Neural cell (in vitro differentiated cells): ENCODE results near the gene SLC4A2. TPM values are rescaled to one million over a fixed set of nuclear protein-coding genes. Genes with fewer than 3 reads are reported as not detected.
A peak's percentile ranks its signal among the peaks of the same experiment; 100 is the strongest.

Experiments
- H2AFZ ChIP-seq: fragments of 200-600, 300-800 bp; sonication (generic), shearing (Covaris generic); 2 replicates; pipeline ENCODE4 v1.6.0; 2014; ENCODE audit warnings: low read depth, mild to moderate bottlenecking, antibody characterized with exemption, low read length, moderate library complexity
- H3F3A ChIP-seq: fragments of 200-600 bp; shearing (Covaris generic); 2 replicates; pipeline ENCODE4 v1.6.1; 2016; ENCODE audit warnings: mild to moderate bottlenecking, moderate library complexity, mixed read lengths, antibody characterized with exemption, low read length; ENCODE audit not compliant: insufficient read depth, poor library complexity, severe bottlenecking
- H3K27ac ChIP-seq: fragments of 200-600, 300-800 bp; sonication (generic), shearing (Covaris generic); 2 replicates; pipeline ENCODE4 v1.5.1; 2014; ENCODE audit warnings: mild to moderate bottlenecking, low read length, moderate library complexity
- H3K27me3 ChIP-seq: fragments of 300-800, 200-600 bp; sonication (generic), shearing (Covaris generic); 2 replicates; pipeline ENCODE4 v1.6.0; 2014; ENCODE audit warnings: mild to moderate bottlenecking, low read depth, low read length, moderate library complexity; ENCODE audit not compliant: insufficient read depth
- H3K36me3 ChIP-seq: fragments of 300-800, 200-600 bp; sonication (generic), shearing (Covaris generic); 2 replicates; pipeline ENCODE4 v1.5.1; 2014; ENCODE audit warnings: mild to moderate bottlenecking, antibody characterized with exemption, low read length, moderate library complexity; ENCODE audit not compliant: insufficient read depth
- H3K4me2 ChIP-seq: fragments of 300-800, 200-600 bp; sonication (generic), shearing (Covaris generic); 2 replicates; pipeline ENCODE4 v1.6.0; 2014; ENCODE audit warnings: mild to moderate bottlenecking, low read length
- H3K4me3 ChIP-seq: fragments of 300-800, 200-600 bp; sonication (generic), shearing (Covaris generic); 2 replicates; pipeline ENCODE4 v1.5.1; 2014; ENCODE audit warnings: mild to moderate bottlenecking, low read length, moderate library complexity
- H3K79me2 ChIP-seq: fragments of 200-600 bp; shearing (Covaris generic); replicated peaks from 2 replicates; pipeline ENCODE4 v1.6.0; 2014; ENCODE audit warnings: mild to moderate bottlenecking, low read length, moderate library complexity; ENCODE audit not compliant: insufficient read depth
- H3K9ac ChIP-seq: fragments of 300-800, 200-600 bp; sonication (generic), shearing (Covaris generic); 2 replicates; pipeline ENCODE4 v1.6.1; 2016; ENCODE audit warnings: mild to moderate bottlenecking, low read length, mixed read lengths
- H3K9me2 ChIP-seq: fragments of 200-600 bp; shearing (Covaris generic); 2 replicates; pipeline ENCODE4 v1.6.1; 2016; ENCODE audit warnings: mild to moderate bottlenecking, low read length, mixed read lengths; ENCODE audit not compliant: insufficient read depth
- H3K9me3 ChIP-seq: fragments of 200-600, 300-800 bp; sonication (generic), shearing (Covaris generic); 2 replicates; pipeline ENCODE4 v1.6.1; 2016; ENCODE audit warnings: mild to moderate bottlenecking, mixed run types, low read length, moderate library complexity, mixed read lengths
- H4K20me1 ChIP-seq: fragments of 200-600 bp; shearing (Covaris generic); 2 replicates; pipeline ENCODE4 v1.6.1; 2016; ENCODE audit warnings: mild to moderate bottlenecking, mixed run types; ENCODE audit not compliant: insufficient read depth
- EP300 ChIP-seq: fragments of 450-650 bp; conservative IDR thresholded peaks from 2 replicates; pipeline ENCODE4 v1.6.1; 2014; ENCODE audit warnings: antibody characterized with exemption, mild to moderate bottlenecking, moderate library complexity; ENCODE audit not compliant: poor library complexity, severe bottlenecking
- EZH2 ChIP-seq: fragments of 200-600, 300-800 bp; shearing (Covaris generic), sonication (generic); IDR thresholded peaks from 2 replicates; pipeline ENCODE4 v1.6.1; 2014; ENCODE audit warnings: antibody characterized with exemption, low read length, borderline replicate concordance, mild to moderate bottlenecking; ENCODE audit not compliant: insufficient read depth, poor library complexity, severe bottlenecking
- MXI1 ChIP-seq: fragments of 450-650 bp; conservative IDR thresholded peaks from 2 replicates; pipeline ENCODE4 v1.6.1; 2014; ENCODE audit warnings: antibody characterized with exemption, mild to moderate bottlenecking; ENCODE audit not compliant: poor library complexity, severe bottlenecking
- POLR2AphosphoS5 ChIP-seq: IDR thresholded peaks from 2 replicates; pipeline ENCODE4 v1.6.1; 2012
- RAD21 ChIP-seq: fragments of 450-650 bp; conservative IDR thresholded peaks from 2 replicates; pipeline ENCODE4 v1.6.1; 2014; ENCODE audit warnings: antibody characterized with exemption, mild to moderate bottlenecking, moderate library complexity
- SMC3 ChIP-seq: fragments of 450-650 bp; conservative IDR thresholded peaks from 2 replicates; pipeline ENCODE4 v1.6.1; 2014; ENCODE audit warnings: antibody characterized with exemption, mild to moderate bottlenecking, moderate library complexity; ENCODE audit not compliant: poor library complexity
- TAF1 ChIP-seq: IDR thresholded peaks from 2 replicates; pipeline ENCODE4 v1.6.1; 2012; ENCODE audit warnings: low read depth
- polyA plus RNA-seq: library from polyadenylated mRNA; depleted of rRNA; stranded (reverse); fragments of >200 nt; gene quantifications from 2 replicates; pipeline ENCODE4 v1.2.3, GENCODE V29; 2014
- TF ChIP-seq, protein P1 (sequence below): IDR thresholded peaks from 2 replicates; pipeline ENCODE4 v1.6.1; 2012; ENCODE audit warnings: borderline replicate concordance
- TF ChIP-seq, protein P2 (sequence below): fragments of 450-650 bp; IDR thresholded peaks from 2 replicates; pipeline ENCODE4 v1.5.1; 2014; ENCODE audit warnings: antibody characterized with exemption, mild to moderate bottlenecking, moderate library complexity; ENCODE audit not compliant: poor library complexity, severe bottlenecking

Gene SLC4A2
- polyA plus RNA-seq, 1 donor from 2014 or later: 2.4 TPM

DNA sequence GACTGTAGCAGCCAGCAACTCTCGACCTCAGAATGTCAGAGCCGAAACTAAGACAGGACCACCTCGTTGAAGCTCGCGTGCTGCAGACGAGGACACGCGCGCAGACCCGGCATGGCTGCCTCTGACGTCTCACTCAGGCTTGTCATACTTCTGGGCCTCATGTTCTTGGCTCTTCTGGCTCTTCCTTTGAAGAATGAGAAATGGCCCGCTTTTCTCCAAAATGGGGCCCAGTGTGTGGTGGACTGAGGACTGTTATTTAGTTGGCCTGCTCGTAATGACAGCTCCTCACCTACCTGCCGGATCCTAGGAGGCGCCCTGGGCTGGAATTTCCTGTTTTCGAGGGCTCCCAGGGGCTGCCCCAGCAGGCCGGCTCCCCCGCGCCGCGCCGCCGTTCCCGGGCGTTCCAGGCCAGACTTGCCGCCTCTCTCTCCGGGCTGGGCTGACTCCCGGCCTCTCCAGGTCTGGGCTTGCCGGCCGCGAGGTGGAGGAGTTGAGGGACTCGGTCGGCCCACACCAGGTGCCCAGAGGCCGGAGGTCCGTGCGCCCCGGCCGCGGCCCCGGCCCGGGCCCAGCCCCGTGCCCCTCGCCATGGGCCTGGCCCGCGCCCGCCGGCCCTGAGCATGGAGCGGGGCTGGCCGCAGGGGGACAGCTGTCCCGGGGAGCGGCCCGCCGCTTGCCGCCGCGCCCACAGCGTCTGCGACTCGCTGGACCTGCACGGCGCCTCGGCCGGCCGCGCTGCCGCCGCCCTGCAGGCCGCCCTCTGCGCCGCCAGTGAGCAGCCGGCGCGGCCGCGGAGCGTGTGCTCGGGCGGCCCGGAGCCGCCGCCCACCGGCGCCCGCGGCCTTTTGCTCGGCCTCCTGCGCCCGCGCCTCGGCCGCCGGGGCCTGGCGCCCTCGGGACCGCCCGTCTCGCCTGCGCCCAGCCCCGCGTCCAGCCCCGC lies 55.0 kb downstream of the SLC4A2 start:
- Histone ChIP-seq H3K9me2 (no peaks in the 10 kb centered on the region), H3K27me3 (peaks cover 23% of the 10 kb centered on the region), H3K4me2 (no peak overlapping the region), H3K79me2 (peaks cover 21% of the 10 kb centered on the region), H3F3A (no peaks in the 10 kb centered on the region), H3K36me3 (no peaks in the 10 kb centered on the region), H3K9ac (no peak overlapping the region), H3K27ac (no peak overlapping the region), H3K4me3 (no peak overlapping the region), H2AFZ (no peak overlapping the region), H4K20me1 (peaks cover 56% of the 10 kb centered on the region), H3K9me3 (no peaks in the 10 kb centered on the region)
- TF ChIP-seq SMC3: no peak
- TF ChIP-seq EZH2: no peak
- no peak for TF ChIP-seq MXI1
- no peak for TF ChIP-seq POLR2AphosphoS5
- TF ChIP-seq EP300: no peak
- no peak for TF ChIP-seq RAD21
- no peak for TF ChIP-seq TAF1
- TF ChIP-seq, protein P1, sequence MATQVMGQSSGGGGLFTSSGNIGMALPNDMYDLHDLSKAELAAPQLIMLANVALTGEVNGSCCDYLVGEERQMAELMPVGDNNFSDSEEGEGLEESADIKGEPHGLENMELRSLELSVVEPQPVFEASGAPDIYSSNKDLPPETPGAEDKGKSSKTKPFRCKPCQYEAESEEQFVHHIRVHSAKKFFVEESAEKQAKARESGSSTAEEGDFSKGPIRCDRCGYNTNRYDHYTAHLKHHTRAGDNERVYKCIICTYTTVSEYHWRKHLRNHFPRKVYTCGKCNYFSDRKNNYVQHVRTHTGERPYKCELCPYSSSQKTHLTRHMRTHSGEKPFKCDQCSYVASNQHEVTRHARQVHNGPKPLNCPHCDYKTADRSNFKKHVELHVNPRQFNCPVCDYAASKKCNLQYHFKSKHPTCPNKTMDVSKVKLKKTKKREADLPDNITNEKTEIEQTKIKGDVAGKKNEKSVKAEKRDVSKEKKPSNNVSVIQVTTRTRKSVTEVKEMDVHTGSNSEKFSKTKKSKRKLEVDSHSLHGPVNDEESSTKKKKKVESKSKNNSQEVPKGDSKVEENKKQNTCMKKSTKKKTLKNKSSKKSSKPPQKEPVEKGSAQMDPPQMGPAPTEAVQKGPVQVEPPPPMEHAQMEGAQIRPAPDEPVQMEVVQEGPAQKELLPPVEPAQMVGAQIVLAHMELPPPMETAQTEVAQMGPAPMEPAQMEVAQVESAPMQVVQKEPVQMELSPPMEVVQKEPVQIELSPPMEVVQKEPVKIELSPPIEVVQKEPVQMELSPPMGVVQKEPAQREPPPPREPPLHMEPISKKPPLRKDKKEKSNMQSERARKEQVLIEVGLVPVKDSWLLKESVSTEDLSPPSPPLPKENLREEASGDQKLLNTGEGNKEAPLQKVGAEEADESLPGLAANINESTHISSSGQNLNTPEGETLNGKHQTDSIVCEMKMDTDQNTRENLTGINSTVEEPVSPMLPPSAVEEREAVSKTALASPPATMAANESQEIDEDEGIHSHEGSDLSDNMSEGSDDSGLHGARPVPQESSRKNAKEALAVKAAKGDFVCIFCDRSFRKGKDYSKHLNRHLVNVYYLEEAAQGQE: no peak
- TF ChIP-seq, protein P2, sequence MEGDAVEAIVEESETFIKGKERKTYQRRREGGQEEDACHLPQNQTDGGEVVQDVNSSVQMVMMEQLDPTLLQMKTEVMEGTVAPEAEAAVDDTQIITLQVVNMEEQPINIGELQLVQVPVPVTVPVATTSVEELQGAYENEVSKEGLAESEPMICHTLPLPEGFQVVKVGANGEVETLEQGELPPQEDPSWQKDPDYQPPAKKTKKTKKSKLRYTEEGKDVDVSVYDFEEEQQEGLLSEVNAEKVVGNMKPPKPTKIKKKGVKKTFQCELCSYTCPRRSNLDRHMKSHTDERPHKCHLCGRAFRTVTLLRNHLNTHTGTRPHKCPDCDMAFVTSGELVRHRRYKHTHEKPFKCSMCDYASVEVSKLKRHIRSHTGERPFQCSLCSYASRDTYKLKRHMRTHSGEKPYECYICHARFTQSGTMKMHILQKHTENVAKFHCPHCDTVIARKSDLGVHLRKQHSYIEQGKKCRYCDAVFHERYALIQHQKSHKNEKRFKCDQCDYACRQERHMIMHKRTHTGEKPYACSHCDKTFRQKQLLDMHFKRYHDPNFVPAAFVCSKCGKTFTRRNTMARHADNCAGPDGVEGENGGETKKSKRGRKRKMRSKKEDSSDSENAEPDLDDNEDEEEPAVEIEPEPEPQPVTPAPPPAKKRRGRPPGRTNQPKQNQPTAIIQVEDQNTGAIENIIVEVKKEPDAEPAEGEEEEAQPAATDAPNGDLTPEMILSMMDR: no peak

DNA sequence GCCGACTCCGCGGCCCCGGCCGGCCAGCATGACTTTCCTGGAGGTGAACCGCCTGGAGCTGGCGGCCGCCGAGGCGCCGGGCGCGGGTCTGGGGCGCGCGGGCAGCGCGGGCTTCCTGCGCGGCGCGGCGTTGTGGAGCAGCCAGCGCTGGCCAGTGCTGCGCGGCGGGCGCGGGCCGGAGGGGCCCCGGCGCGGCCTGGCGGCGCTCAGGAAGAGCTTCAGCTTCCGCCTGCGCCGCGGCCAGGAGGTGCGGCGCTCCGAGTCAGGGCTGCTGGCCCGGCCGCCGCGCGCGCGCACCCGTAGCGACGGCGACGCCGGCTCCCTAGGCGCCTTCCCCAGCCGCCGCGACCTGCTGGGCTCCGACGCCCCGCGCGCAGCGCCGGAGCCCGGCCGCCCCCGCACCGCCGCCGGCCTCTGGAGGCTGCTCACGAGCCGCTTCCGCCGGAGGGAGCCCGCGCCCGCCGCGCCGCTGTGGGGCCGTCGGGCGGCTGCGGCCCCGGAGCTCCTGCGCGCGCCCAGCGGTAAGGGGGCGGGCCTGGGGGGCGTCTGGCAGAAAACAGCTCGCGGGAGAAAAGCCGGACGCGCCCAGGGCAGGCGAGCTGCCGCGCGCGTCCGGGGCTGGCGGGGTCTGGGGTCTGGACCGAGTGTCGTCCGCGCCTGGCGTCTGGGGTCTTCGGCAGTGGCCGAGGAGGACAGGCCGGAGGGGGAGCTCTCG lies 55.9 kb downstream of the SLC4A2 start:
- no peaks in the 10 kb centered on the region for H3K36me3 ChIP-seq
- peak overlapping the region; percentile 5 for H3K9ac ChIP-seq
- peak; percentile 17 for TF ChIP-seq MXI1
- TF ChIP-seq, protein P1: no peak
- TF ChIP-seq SMC3: no peak
- TF ChIP-seq, protein P2: no peak
- no peak for TF ChIP-seq EP300
- no peak for TF ChIP-seq RAD21
- peak overlapping the region; percentile 43 for H3K4me3 ChIP-seq
- H4K20me1 ChIP-seq: peaks cover 56% of the 10 kb centered on the region
- no peaks in the 10 kb centered on the region for H3F3A ChIP-seq
- no peaks in the 10 kb centered on the region for H3K9me3 ChIP-seq
- H3K27ac ChIP-seq: no peak overlapping the region
- H3K27me3 ChIP-seq: peaks cover 23% of the 10 kb centered on the region
- H2AFZ ChIP-seq: no peak overlapping the region
- H3K4me2 ChIP-seq: no peak overlapping the region
- H3K79me2 ChIP-seq: peaks cover 21% of the 10 kb centered on the region
- H3K9me2 ChIP-seq: no peaks in the 10 kb centered on the region
